A549 (cell line): ENCODE measurements around the gene ANKRD62.

Source experiments
- EP300 ChIP-seq, 2 experiments: fragments of >200 bp; sonication (Bioruptor Twin); formaldehyde crosslinking; IDR thresholded peaks; 2 replicates in 1 of 2; 3 replicates in 1 of 2; pipeline ENCODE4 v1.6.1; 2016 to 2017
- MYC ChIP-seq: IDR thresholded peaks from 2 replicates; pipeline ENCODE4 v1.6.1; 2012; ENCODE audit warnings: mild to moderate bottlenecking, inconsistent platforms, low read length, improper control_type of control experiment, borderline replicate concordance
- POLR2AphosphoS2 ChIP-seq: conservative IDR thresholded peaks from 2 replicates; pipeline ENCODE4 v1.6.1; 2012; ENCODE audit warnings: low read length, improper control_type of control experiment, inconsistent platforms
- TF ChIP-seq, protein P1 (sequence below): fragments of >200 bp; sonication (Bioruptor Twin); formaldehyde crosslinking; IDR thresholded peaks from 3 replicates; pipeline ENCODE4 v1.5.1; 2016
- TF ChIP-seq, protein P2 (sequence below): IDR thresholded peaks from 2 replicates; pipeline ENCODE4 v1.6.1; 2012
- TF ChIP-seq, protein P3 (sequence below): fragments of 200-600 bp; sonication (generic); IDR thresholded peaks from 2 replicates; pipeline ENCODE4 v1.6.1; 2016; ENCODE audit warnings: antibody characterized with exemption, mild to moderate bottlenecking, moderate library complexity
- TF ChIP-seq, protein P4 (sequence below): fragments of 450-650 bp; IDR thresholded peaks from 2 replicates; pipeline ENCODE4 v1.6.1; 2014; ENCODE audit warnings: antibody characterized with exemption

DNA sequence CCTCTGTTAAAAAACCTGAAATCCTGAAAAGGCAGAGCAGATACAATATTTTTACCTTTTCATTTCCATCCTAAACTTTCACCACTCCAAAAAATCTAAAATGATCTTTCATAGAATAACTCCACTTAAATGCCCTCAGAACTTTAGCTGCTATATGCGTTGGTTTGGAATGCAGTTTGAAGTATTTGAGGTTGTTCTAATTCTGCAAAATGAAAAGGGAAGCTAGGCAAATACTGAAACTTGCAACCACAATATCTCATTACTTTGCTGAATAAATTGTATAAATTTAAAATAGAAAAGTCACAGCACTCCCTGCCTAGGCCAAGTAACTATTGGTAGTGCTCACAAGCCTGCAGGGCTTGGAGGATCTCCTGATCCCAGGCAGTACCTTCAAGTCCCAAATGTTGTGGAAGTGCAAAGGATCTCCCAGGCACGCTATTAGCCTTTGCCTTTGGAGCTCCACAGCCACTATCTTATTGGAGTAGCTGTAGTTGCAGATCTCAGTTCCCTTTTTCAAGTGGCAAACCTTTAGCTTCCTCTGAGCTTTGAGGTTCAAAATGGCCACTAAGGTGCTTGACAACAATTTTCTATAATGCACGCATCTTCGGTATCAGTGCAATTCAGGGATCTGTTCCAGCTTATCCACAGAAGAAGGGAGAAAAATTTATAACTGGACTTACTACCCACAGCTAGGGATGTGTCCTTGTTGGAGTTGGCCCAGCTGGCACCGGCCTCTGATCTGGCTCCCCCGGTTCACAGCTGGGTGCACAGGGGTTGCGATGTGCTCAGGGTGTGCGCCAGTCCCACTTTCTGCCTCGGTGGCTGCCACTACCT lies 43.4 kb upstream of the ANKRD62 start:
- TF ChIP-seq, protein P1, sequence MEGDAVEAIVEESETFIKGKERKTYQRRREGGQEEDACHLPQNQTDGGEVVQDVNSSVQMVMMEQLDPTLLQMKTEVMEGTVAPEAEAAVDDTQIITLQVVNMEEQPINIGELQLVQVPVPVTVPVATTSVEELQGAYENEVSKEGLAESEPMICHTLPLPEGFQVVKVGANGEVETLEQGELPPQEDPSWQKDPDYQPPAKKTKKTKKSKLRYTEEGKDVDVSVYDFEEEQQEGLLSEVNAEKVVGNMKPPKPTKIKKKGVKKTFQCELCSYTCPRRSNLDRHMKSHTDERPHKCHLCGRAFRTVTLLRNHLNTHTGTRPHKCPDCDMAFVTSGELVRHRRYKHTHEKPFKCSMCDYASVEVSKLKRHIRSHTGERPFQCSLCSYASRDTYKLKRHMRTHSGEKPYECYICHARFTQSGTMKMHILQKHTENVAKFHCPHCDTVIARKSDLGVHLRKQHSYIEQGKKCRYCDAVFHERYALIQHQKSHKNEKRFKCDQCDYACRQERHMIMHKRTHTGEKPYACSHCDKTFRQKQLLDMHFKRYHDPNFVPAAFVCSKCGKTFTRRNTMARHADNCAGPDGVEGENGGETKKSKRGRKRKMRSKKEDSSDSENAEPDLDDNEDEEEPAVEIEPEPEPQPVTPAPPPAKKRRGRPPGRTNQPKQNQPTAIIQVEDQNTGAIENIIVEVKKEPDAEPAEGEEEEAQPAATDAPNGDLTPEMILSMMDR, result no peak
- no peak for TF ChIP-seq POLR2AphosphoS2
- TF ChIP-seq, protein P2, sequence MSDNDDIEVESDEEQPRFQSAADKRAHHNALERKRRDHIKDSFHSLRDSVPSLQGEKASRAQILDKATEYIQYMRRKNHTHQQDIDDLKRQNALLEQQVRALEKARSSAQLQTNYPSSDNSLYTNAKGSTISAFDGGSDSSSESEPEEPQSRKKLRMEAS, result no peak
- TF ChIP-seq, protein P3, sequence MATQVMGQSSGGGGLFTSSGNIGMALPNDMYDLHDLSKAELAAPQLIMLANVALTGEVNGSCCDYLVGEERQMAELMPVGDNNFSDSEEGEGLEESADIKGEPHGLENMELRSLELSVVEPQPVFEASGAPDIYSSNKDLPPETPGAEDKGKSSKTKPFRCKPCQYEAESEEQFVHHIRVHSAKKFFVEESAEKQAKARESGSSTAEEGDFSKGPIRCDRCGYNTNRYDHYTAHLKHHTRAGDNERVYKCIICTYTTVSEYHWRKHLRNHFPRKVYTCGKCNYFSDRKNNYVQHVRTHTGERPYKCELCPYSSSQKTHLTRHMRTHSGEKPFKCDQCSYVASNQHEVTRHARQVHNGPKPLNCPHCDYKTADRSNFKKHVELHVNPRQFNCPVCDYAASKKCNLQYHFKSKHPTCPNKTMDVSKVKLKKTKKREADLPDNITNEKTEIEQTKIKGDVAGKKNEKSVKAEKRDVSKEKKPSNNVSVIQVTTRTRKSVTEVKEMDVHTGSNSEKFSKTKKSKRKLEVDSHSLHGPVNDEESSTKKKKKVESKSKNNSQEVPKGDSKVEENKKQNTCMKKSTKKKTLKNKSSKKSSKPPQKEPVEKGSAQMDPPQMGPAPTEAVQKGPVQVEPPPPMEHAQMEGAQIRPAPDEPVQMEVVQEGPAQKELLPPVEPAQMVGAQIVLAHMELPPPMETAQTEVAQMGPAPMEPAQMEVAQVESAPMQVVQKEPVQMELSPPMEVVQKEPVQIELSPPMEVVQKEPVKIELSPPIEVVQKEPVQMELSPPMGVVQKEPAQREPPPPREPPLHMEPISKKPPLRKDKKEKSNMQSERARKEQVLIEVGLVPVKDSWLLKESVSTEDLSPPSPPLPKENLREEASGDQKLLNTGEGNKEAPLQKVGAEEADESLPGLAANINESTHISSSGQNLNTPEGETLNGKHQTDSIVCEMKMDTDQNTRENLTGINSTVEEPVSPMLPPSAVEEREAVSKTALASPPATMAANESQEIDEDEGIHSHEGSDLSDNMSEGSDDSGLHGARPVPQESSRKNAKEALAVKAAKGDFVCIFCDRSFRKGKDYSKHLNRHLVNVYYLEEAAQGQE, result no peak
- no peak for TF ChIP-seq MYC
- TF ChIP-seq EP300 (IDR thresholded peaks at IDR 0.05), result no peak
- TF ChIP-seq, protein P4, sequence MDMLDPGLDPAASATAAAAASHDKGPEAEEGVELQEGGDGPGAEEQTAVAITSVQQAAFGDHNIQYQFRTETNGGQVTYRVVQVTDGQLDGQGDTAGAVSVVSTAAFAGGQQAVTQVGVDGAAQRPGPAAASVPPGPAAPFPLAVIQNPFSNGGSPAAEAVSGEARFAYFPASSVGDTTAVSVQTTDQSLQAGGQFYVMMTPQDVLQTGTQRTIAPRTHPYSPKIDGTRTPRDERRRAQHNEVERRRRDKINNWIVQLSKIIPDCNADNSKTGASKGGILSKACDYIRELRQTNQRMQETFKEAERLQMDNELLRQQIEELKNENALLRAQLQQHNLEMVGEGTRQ, result no peak
